Heart right ventricle (tissue), 16 donors: ENCODE results near the gene PPP2CA. TPM values are rescaled to one million over a fixed set of nuclear protein-coding genes. Genes with fewer than 3 reads are reported as not detected.
"Not testable (repeated sequence)": the region's sequence is repeated elsewhere in the genome, so short reads cannot be mapped to it uniquely, and the experiment has no call there.

Experiments used
- ATAC-seq, 8 donors: fragments of 200-7000 bp; cut with Tn5 transposase; one replicate each; pipeline ENCODE4 v1.9.1; 2020; ENCODE audit warnings: mild to moderate bottlenecking in 8 of 8, moderate library complexity in 8 of 8, moderate number of reproducible peaks in 1 of 8
- DNase-seq, 2 donors: peaks; one replicate each; pipeline ENCODE4 v3.0.0-alpha.2; 2020
- H3K27ac ChIP-seq, 10 donors: fragments of 200-600 bp; sonication (generic) in 2 of 10; one replicate each; pipeline versions ENCODE4 v1.5.0 to v1.8.0; 2020 to 2022; ENCODE audit warnings: mild to moderate bottlenecking in 3 of 10
- H3K27me3 ChIP-seq, 7 donors: fragments of 200-600 bp; one replicate each; pipeline ENCODE4 v1.8.0; 2021 to 2022; ENCODE audit warnings: mild to moderate bottlenecking in 2 of 7
- H3K36me3 ChIP-seq, 9 donors: fragments of 200-600 bp; sonication (generic) in 1 of 9; one replicate each; pipeline versions ENCODE4 v1.5.0 to v1.8.0; 2020 to 2022; ENCODE audit warnings: mild to moderate bottlenecking in 2 of 9
- H3K4me1 ChIP-seq, 9 donors: fragments of 200-600 bp; sonication (generic) in 1 of 9; one replicate each; pipeline versions ENCODE4 v1.5.0 to v1.8.0; 2020 to 2022; ENCODE audit warnings: mild to moderate bottlenecking in 4 of 9
- H3K4me3 ChIP-seq, 10 donors: fragments of 200-600 bp; sonication (generic) in 2 of 10; one replicate each; pipeline versions ENCODE4 v1.5.0 to v1.8.0; 2020 to 2022; ENCODE audit warnings: mild to moderate bottlenecking in 7 of 10, moderate library complexity in 2 of 10
- H3K9me3 ChIP-seq, 11 donors: fragments of 200-600 bp in 10 of 11; sonication (generic) in 2 of 11; one replicate each; pipeline versions ENCODE4 v1.5.0 to v1.8.0; 2013 to 2022; ENCODE audit warnings: mild to moderate bottlenecking in 2 of 11, control low read depth in 1 of 11, moderate library complexity in 1 of 11
- CTCF ChIP-seq, 9 donors: fragments of 200-600 bp; sonication (generic) in 2 of 9; IDR thresholded peaks; one replicate each; pipeline versions ENCODE4 v1.5.0 to v1.8.0; 2021 to 2022; ENCODE audit warnings: antibody characterized with exemption in 9 of 9, mild to moderate bottlenecking in 5 of 9, moderate library complexity in 1 of 9
- WGBS, 2 donors: extraction: QIAGEN DNeasy Blood & Tissue Kit; methylation state at CpG; one replicate each; pipeline ENCODE4 v1.1.7; 2013; ENCODE audit warnings: inconsistent platforms in 1 of 2; 5-methylcytosine and 5-hydroxymethylcytosine counted together
- intact Hi-C, 10 donors: fragments of 100-400 bp; cut with DNase I; formaldehyde crosslinking; loops; one replicate each; pipeline versions ENCODE4 v1.11.1 to v1.14.2; 2022
- polyA plus RNA-seq, 2 donors: library from polyadenylated mRNA; stranded (reverse); fragments of 200-250 nt; gene quantifications; one replicate each; pipeline ENCODE4 v1.2.3, GENCODE V29; 2013
- total RNA-seq, 10 donors: library from RNA; stranded (reverse); fragmentation: NEBNext Ultra II Directional in 3 of 10; extraction: Animal tissue kit (Norgen Biotek cat#: 25700) in 3 of 10; gene quantifications; one replicate each; pipeline versions ENCODE4 v1.2.1 to v1.2.4, GENCODE V29; 2021 to 2023
- donor health status: Arrhythmogenic right ventricular cardiomyopathy.
- donor health status: ischemic (EF 13 %, LVEDD 7.1; RV severe dilation, severe dysfunction).
- donor health status: healthy with polysubstance abuse.
- donor health status: DM: no; HTN: yes; CAD: no.
- donor health status: DM: no; HTN: no; CAD: no.
- donor health status: ischemic (EF 25% LVEDD 6.9; RV normal size, moderate dysfunction).
- donor health status: ischemic (EF 25% LVEDD 5.7; RV mildly dilated, moderate dysfunction).
- donor health status: healthy.
- donor health status: DM: yes; HTN: yes; CAD: no.
- donor health status: Ischemic cardiomyopathy.
- donor health status: ischemic (EF 35%, LVEDD 5.7; RV mildly dilated, moderate dysfunction).
- donor health status: nonischemic (EF 11% LVEDD 7.7; RV severe dilation, severe dysfunction).
- donor health status: DM: yes; HTN: yes; CAD: no.
- donor health status: PGD.
- donor health status: ischemic (EF 29% LVEDD 5.4; RV normal size, mild dysfunction).
- donor health status: nonischemic (EF 23%, LVEDD 6.1; RV moderate dilation, normal function).

The PPP2CA gene
- total and polyA plus RNA-seq, 12 donors = 47.1 to 249 (median 168) TPM

- Histone ChIP-seq H3K4me3 (no peak overlapping the region), H3K4me1 (peaks cover 4 to 41% (median 27%) of the 10 kb centered on the region in 9 donors), H3K9me3 (no peaks in the 10 kb centered on the region), H3K27ac (no peak overlapping the region), H3K27me3 (no peaks in the 10 kb centered on the region), H3K36me3 (peaks cover 0 to 100% (median 59%) of the 10 kb centered on the region in 9 donors)
- no peak for ATAC-seq
- no peak for DNase-seq
- intact Hi-C loops = no loop called here
- no peak for TF ChIP-seq CTCF (IDR thresholded peaks at IDR 0.05)
- 80 to 99% methylated on average over 3 of the region's 3 CpGs for WGBS, 2 donors
These were observed 72.6 kb downstream of the PPP2CA start for GRCh38 chr5:134153241-134153640.

GRCh38 chr5:134152173-134152832, 73.6 kb downstream of the PPP2CA start:
- H3K36me3 ChIP-seq = peaks cover 0 to 100% (median 51%) of the 10 kb centered on the region in 9 donors
- 94 to 98% methylated on average over 15 of the region's 15 CpGs for WGBS, 2 donors
- ATAC-seq, DNase-seq, intact Hi-C loops, H3K9me3 ChIP-seq, H3K27me3 ChIP-seq, H3K4me3 ChIP-seq: not testable (repeated sequence)
- peaks cover 4 to 43% (median 27%) of the 10 kb centered on the region in 9 donors for H3K4me1 ChIP-seq
- peak overlapping the region in 1 of 10 donors; percentile 61 for H3K27ac ChIP-seq

- Histone ChIP-seq H3K9me3 (no peaks in the 10 kb centered on the region), H3K4me1 (peaks cover 4 to 47% (median 29%) of the 10 kb centered on the region in 9 donors), H3K4me3 (no peak overlapping the region), H3K27ac (peak overlapping the region in 1 of 10 donors; percentile 61), H3K36me3 (peaks cover 0 to 100% (median 45%) of the 10 kb centered on the region in 9 donors), H3K27me3 (no peaks in the 10 kb centered on the region)
- WGBS, 2 donors = 91 to 94% methylated on average over 3 of the region's 3 CpGs
- no peak for DNase-seq
- no peak for TF ChIP-seq CTCF (IDR thresholded peaks at IDR 0.05)
- intact Hi-C loops = no loop called here
- ATAC-seq = no peak
These were observed 74.2 kb downstream of the PPP2CA start for GRCh38 chr5:134151723-134152122.

GRCh38 chr5:134149571-134150303, 76.1 kb downstream of the PPP2CA start:
- DNase-seq (no peak), ATAC-seq (no peak)
- Histone ChIP-seq H3K4me3 (no peak overlapping the region), H3K27ac (peak overlapping the region in 5 of 10 donors; percentile 5 to 68 (median 25)), H3K27me3 (no peaks in the 10 kb centered on the region), H3K4me1 (peaks cover 4 to 63% (median 36%) of the 10 kb centered on the region in 9 donors), H3K9me3 (no peaks in the 10 kb centered on the region), H3K36me3 (peaks cover 0 to 100% (median 32%) of the 10 kb centered on the region in 9 donors)
- WGBS, 2 donors = 73 to 79% methylated on average over 4 of the region's 4 CpGs
- no peak for TF ChIP-seq CTCF (IDR thresholded peaks at IDR 0.05)
- intact Hi-C loops = loop anchor here in 1 of 10 donors (10.0 kb wide), 1 partner anchor 55 kb away; no protein-coding TSS in a partner anchor
